H9 (cell line): ENCODE measurements around the gene XG. TPM values are rescaled to one million over a fixed set of nuclear protein-coding genes. Genes with fewer than 3 reads are reported as not detected.
"Not testable (repeated sequence)": the region's sequence is repeated elsewhere in the genome, so short reads cannot be mapped to it uniquely, and the experiment has no call there.

ENCODE experiments used
- DNase-seq: peaks from one replicate; pipeline ENCODE4 v3.0.0-alpha.2; 2017
- H2AFZ ChIP-seq: one replicate; pipeline ENCODE4 v1.6.1; 2013; ENCODE audit warnings: mild to moderate bottlenecking, low read length, control low read depth, moderate library complexity
- H2AK5ac ChIP-seq: 2 replicates; pipeline ENCODE4 v1.6.1; 2013; ENCODE audit warnings: low read length, control low read depth, mixed read lengths; ENCODE audit not compliant: insufficient read length
- H2BK120ac ChIP-seq: one replicate; pipeline ENCODE4 v1.6.1; 2013; ENCODE audit warnings: low read depth, mild to moderate bottlenecking, low read length, control low read depth, inconsistent platforms; ENCODE audit not compliant: poor library complexity, severe bottlenecking
- H2BK12ac ChIP-seq: 2 replicates; pipeline ENCODE4 v1.6.1; 2013; ENCODE audit warnings: low read length, control low read depth, mixed read lengths, low read depth; ENCODE audit not compliant: insufficient read length
- H2BK15ac ChIP-seq: 2 replicates; pipeline ENCODE4 v1.6.1; 2013; ENCODE audit warnings: low read depth, low read length, control low read depth
- H2BK20ac ChIP-seq: one replicate; pipeline ENCODE4 v1.6.1; 2013; ENCODE audit warnings: low read depth, mild to moderate bottlenecking, low read length, control low read depth, inconsistent platforms; ENCODE audit not compliant: poor library complexity, severe bottlenecking
- H2BK5ac ChIP-seq: 2 replicates; pipeline ENCODE4 v1.6.1; 2013; ENCODE audit warnings: low read length, control low read depth, mixed read lengths; ENCODE audit not compliant: insufficient read length
- H3K14ac ChIP-seq: 2 replicates; pipeline ENCODE4 v1.6.1; 2013; ENCODE audit warnings: low read length, control low read depth; ENCODE audit not compliant: insufficient read depth
- H3K18ac ChIP-seq: 2 replicates; pipeline ENCODE4 v1.6.1; 2013; ENCODE audit warnings: low read depth, mild to moderate bottlenecking, mixed read lengths, low read length, control low read depth; ENCODE audit not compliant: insufficient read length
- H3K23ac ChIP-seq: 2 replicates; pipeline ENCODE4 v1.6.1; 2013; ENCODE audit warnings: low read length, control low read depth, mixed read lengths, low read depth; ENCODE audit not compliant: insufficient read length
- H3K23me2 ChIP-seq: 2 replicates; pipeline ENCODE4 v1.6.1; 2013; ENCODE audit warnings: low read depth, mild to moderate bottlenecking, mixed read lengths, low read length, control low read depth; ENCODE audit not compliant: insufficient read length, poor library complexity, severe bottlenecking
- H3K27ac ChIP-seq: 2 replicates; pipeline ENCODE4 v1.5.1; 2013; ENCODE audit warnings: low read length, control low read depth, mixed read lengths, low read depth; ENCODE audit not compliant: insufficient read length
- H3K27me3 ChIP-seq: 2 replicates; pipeline ENCODE4 v1.6.1; 2013; ENCODE audit warnings: low read length, control low read depth, inconsistent platforms; ENCODE audit not compliant: insufficient read depth
- H3K4ac ChIP-seq: 2 replicates; pipeline ENCODE4 v1.6.1; 2013; ENCODE audit warnings: low read depth, mild to moderate bottlenecking, control low read depth, inconsistent platforms, low read length, moderate library complexity
- H3K4me1 ChIP-seq: 2 replicates; pipeline ENCODE4 v1.6.1; 2013; ENCODE audit warnings: low read length, control low read depth, inconsistent platforms; ENCODE audit not compliant: insufficient read depth
- H3K4me2 ChIP-seq: 2 replicates; pipeline ENCODE4 v1.6.1; 2013; ENCODE audit warnings: low read length, control low read depth, mixed read lengths; ENCODE audit not compliant: insufficient read length, insufficient read depth
- H3K56ac ChIP-seq: 2 replicates; pipeline ENCODE4 v1.6.1; 2013; ENCODE audit warnings: low read depth, mild to moderate bottlenecking, mixed read lengths, low read length, control low read depth; ENCODE audit not compliant: insufficient read length
- H3K79me1 ChIP-seq: 2 replicates; pipeline ENCODE4 v1.6.1; 2013; ENCODE audit warnings: low read depth, mild to moderate bottlenecking, moderate library complexity, low read length, control low read depth, inconsistent platforms; ENCODE audit not compliant: insufficient read depth, poor library complexity, severe bottlenecking
- H3K79me2 ChIP-seq: 2 replicates; pipeline ENCODE4 v1.6.1; 2013; ENCODE audit warnings: low read length, control low read depth, inconsistent platforms; ENCODE audit not compliant: insufficient read depth
- H3K9ac ChIP-seq: 2 replicates; pipeline ENCODE4 v1.6.1; 2013; ENCODE audit warnings: low read length, control low read depth, mixed read lengths; ENCODE audit not compliant: insufficient read length; ENCODE audit errors: extremely low read depth
- H3K9me3 ChIP-seq: one replicate; pipeline ENCODE4 v1.6.1; 2013; ENCODE audit warnings: low read depth, low read length, inconsistent platforms; ENCODE audit not compliant: control insufficient read depth
- H3T11ph ChIP-seq: one replicate; pipeline ENCODE4 v1.6.1; 2013; ENCODE audit warnings: mild to moderate bottlenecking, low read length, control low read depth, inconsistent platforms
- H4K20me1 ChIP-seq: one replicate; pipeline ENCODE4 v1.6.1; 2013; ENCODE audit not compliant: control insufficient read depth, insufficient read length, insufficient read depth
- H4K5ac ChIP-seq: 2 replicates; pipeline ENCODE4 v1.6.1; 2013; ENCODE audit warnings: low read depth, mild to moderate bottlenecking, mixed read lengths, low read length, control low read depth; ENCODE audit not compliant: insufficient read length
- H4K8ac ChIP-seq: replicated peaks from 2 replicates; pipeline ENCODE4 v1.6.1; 2013; ENCODE audit warnings: low read length, control low read depth, mixed read lengths, low read depth; ENCODE audit not compliant: insufficient read length
- H4K91ac ChIP-seq: 2 replicates; pipeline ENCODE4 v1.6.1; 2013; ENCODE audit warnings: low read depth, mild to moderate bottlenecking, moderate library complexity, mixed read lengths, low read length, control low read depth; ENCODE audit not compliant: insufficient read length
- H3K27ac Mint-ChIP-seq, 3 experiments: 2 replicates in 2 of 3; 3 replicates in 1 of 3; pipeline ENCODE4 v1.8.0; 2020 to 2021; ENCODE audit warnings: mixed read lengths in 3 of 3, mild to moderate bottlenecking in 1 of 3, moderate library complexity in 1 of 3
- H3K27me3 Mint-ChIP-seq: 2 replicates; pipeline ENCODE4 v1.8.0; 2021; ENCODE audit warnings: low read depth, mild to moderate bottlenecking, moderate library complexity, mixed read lengths
- H3K36me3 Mint-ChIP-seq, 3 experiments: 2 replicates in 2 of 3; 3 replicates in 1 of 3; pipeline ENCODE4 v1.8.0; 2020 to 2021; ENCODE audit warnings: low read depth in 3 of 3, mixed read lengths in 3 of 3; ENCODE audit not compliant: insufficient read depth in 1 of 3
- H3K4me1 Mint-ChIP-seq, 2 experiments: 2 replicates each; pipeline ENCODE4 v1.8.0; 2020; ENCODE audit warnings: mixed read lengths in 2 of 2
- H3K4me3 Mint-ChIP-seq, 2 experiments: 2 replicates in 1 of 2; 3 replicates in 1 of 2; pipeline ENCODE4 v1.8.0; 2020 to 2021; ENCODE audit warnings: mild to moderate bottlenecking in 2 of 2, mixed read lengths in 2 of 2, moderate library complexity in 1 of 2
- H3K9me3 Mint-ChIP-seq, 2 experiments: 2 replicates in 1 of 2; 3 replicates in 1 of 2; pipeline ENCODE4 v1.8.0; 2020; ENCODE audit warnings: mild to moderate bottlenecking in 2 of 2, mixed read lengths in 2 of 2, moderate library complexity in 1 of 2
- CTCF ChIP-seq: fragments of 200-600 bp; sonication (generic); conservative IDR thresholded peaks from 3 replicates; pipeline ENCODE4 v1.8.0; 2021; ENCODE audit warnings: antibody characterized with exemption, mild to moderate bottlenecking
- WGBS: extraction: QIAGEN DNeasy Blood & Tissue Kit; methylation state at CpG from one replicate; pipeline ENCODE4 v1.1.7; 2013; ENCODE audit warnings: missing lambda C conversion rate, low lambda C conversion rate, mixed read lengths; ENCODE audit not compliant: insufficient read length; ENCODE audit errors: extremely low coverage; 5-methylcytosine and 5-hydroxymethylcytosine counted together
- total RNA-seq: library from RNA; stranded (reverse); gene quantifications from 2 replicates; pipeline ENCODE4 v1.2.1, GENCODE V29; 2021

XG gene
- total RNA-seq, 1 experiment from 2014 or later, result 1.1 TPM

DNA sequence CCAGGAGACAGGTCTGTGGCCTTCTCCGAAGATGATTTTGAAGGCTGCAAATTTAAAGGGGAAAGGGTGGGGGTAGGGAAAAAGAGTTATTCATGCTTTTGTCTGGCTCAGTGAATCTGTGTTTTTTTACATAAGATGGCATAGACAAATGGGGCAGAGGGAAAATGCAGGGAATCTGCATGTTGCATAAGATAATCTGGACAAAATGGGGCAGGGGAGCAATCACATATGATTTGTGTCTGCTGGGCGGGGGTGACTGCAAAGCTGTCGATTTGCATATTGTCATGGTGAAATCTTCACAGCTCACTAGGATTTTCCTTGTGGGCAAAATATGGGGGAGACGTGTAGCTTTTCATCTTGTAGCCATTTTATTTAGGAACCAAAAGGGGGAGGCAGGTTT, 47.5 kb downstream of the XG start:
- Mint-ChIP-seq H3K27ac (peak overlapping the region; percentile 98 to 99 (median 99)), H3K27me3 (no peaks in the 10 kb centered on the region), H3K4me1 (peaks cover 54 to 65% of the 10 kb centered on the region in 2 experiments), H3K4me3 (peak overlapping the region; percentile 40 to 88; a peak in 4 of 5 replicates), H3K36me3 (peaks cover 0 to 4% (median 0%) of the 10 kb centered on the region in 3 experiments; a peak in 2 of 7 replicates), H3K9me3 (no peaks in the 10 kb centered on the region)
- H2AK5ac ChIP-seq, result no peak overlapping the region
- H4K8ac ChIP-seq, result no peak overlapping the region
- H4K5ac ChIP-seq, result no peak overlapping the region
- H3K56ac ChIP-seq, result peak overlapping the region; percentile 85
- no peaks in the 10 kb centered on the region for H3K79me1 ChIP-seq
- H4K20me1 ChIP-seq, result no peaks in the 10 kb centered on the region
- H2BK120ac ChIP-seq, result no peak overlapping the region
- H3K23ac ChIP-seq, result peak overlapping the region; percentile 88
- H3K9me3 ChIP-seq, result no peaks in the 10 kb centered on the region
- H2BK12ac ChIP-seq, result peak overlapping the region; percentile 57
- H2BK15ac ChIP-seq, result no peak overlapping the region
- peak overlapping the region; percentile 58 for H3K18ac ChIP-seq
- H2AFZ ChIP-seq, result no peak overlapping the region
- H4K91ac ChIP-seq, result no peak overlapping the region
- no peaks in the 10 kb centered on the region for H3K79me2 ChIP-seq
- H2BK20ac ChIP-seq, result no peak overlapping the region
- no peak overlapping the region for H3T11ph ChIP-seq
- H3K27me3 ChIP-seq, result no peaks in the 10 kb centered on the region
- H3K14ac ChIP-seq, result peak overlapping the region; percentile 73; the same call in 1 of the 2 replicates
- H3K4ac ChIP-seq, result no peak overlapping the region; the same call in 1 of the 2 replicates
- no peaks in the 10 kb centered on the region for H3K23me2 ChIP-seq
- no peak overlapping the region for H2BK5ac ChIP-seq
- no peak overlapping the region for H3K9ac ChIP-seq
- DNase-seq, result no peak
- peak overlapping the region; percentile 80 for H3K4me2 ChIP-seq
- peaks cover 3% of the 10 kb centered on the region; the same call in 1 of the 2 replicates for H3K4me1 ChIP-seq
- no CpG with 5 or more reads among the region's 4 CpGs for WGBS
- H3K27ac ChIP-seq, result peak overlapping the region; percentile 97
- TF ChIP-seq CTCF, result no peak

- H3K4me2 ChIP-seq, result peak overlapping the region; percentile 80
- H2BK15ac ChIP-seq, result not testable (repeated sequence)
These were observed 48.1 kb downstream of the XG start for GRCh38 chrX:2799980-2800379.

More at GRCh38 chrX:2799980-2800379, 48.1 kb downstream of the XG start:
- DNase-seq, result peak; percentile 85
- not testable (repeated sequence) for H4K8ac ChIP-seq, H2AFZ ChIP-seq, H3K27me3 ChIP-seq, H3K23me2 ChIP-seq, H3K4ac ChIP-seq, H3K9me3 ChIP-seq, H3K79me2 ChIP-seq, H3K4me1 ChIP-seq, H2BK20ac ChIP-seq, H4K5ac ChIP-seq, H3K79me1 ChIP-seq, H2BK120ac ChIP-seq, H2BK12ac ChIP-seq, H3K27me3 Mint-ChIP-seq, H3K36me3 Mint-ChIP-seq, H3K9me3 Mint-ChIP-seq, H4K20me1 ChIP-seq, H2AK5ac ChIP-seq
- H3K56ac ChIP-seq, result peak overlapping the region; percentile 21
- no CpG with 5 or more reads among the region's 5 CpGs for WGBS
- H4K91ac ChIP-seq, result peak overlapping the region; percentile 73
- peak overlapping the region; percentile 73; the same call in 1 of the 2 replicates for H3K14ac ChIP-seq
- H3K4me3 Mint-ChIP-seq, result peak overlapping the region; percentile 76 to 88
- H3K18ac ChIP-seq, result peak overlapping the region; percentile 91
- peak overlapping the region; percentile 79 for H2BK5ac ChIP-seq
- H3K4me1 Mint-ChIP-seq, result peaks cover 55 to 68% of the 10 kb centered on the region in 2 experiments
- H3K23ac ChIP-seq, result peak overlapping the region; percentile 88
- peak overlapping the region; percentile 40 for H3T11ph ChIP-seq
- peak overlapping the region; percentile 97 for H3K27ac ChIP-seq
- peak overlapping the region; percentile 92 for H3K9ac ChIP-seq
- peak overlapping the region; percentile 98 to 99 (median 99) for H3K27ac Mint-ChIP-seq
